ENCODE results near the gene FAM216B.

DNA sequence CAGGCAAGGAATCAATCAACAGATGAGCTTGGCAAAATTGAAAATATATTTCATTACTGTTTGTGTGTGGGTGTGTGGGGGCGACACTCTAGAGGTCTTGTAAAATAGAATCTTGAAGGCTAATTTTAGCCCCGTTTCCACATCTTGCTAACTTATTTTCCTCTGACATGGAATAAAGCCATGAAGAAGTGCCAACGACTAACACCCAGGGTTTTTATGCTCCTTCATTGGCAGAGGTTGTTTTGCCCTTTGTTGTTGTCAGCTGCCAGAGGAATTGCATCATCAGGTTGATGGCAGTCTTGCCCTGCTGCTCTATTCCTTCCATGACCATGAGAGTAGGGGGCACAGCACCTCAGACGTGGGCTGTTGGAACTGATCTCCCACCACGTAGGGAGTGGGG lies 30.6 kb upstream of the FAM216B start:
- TF ChIP-seq POLR2A (IDR thresholded peaks at IDR 0.05) = no peak
- TF ChIP-seq, protein P1, sequence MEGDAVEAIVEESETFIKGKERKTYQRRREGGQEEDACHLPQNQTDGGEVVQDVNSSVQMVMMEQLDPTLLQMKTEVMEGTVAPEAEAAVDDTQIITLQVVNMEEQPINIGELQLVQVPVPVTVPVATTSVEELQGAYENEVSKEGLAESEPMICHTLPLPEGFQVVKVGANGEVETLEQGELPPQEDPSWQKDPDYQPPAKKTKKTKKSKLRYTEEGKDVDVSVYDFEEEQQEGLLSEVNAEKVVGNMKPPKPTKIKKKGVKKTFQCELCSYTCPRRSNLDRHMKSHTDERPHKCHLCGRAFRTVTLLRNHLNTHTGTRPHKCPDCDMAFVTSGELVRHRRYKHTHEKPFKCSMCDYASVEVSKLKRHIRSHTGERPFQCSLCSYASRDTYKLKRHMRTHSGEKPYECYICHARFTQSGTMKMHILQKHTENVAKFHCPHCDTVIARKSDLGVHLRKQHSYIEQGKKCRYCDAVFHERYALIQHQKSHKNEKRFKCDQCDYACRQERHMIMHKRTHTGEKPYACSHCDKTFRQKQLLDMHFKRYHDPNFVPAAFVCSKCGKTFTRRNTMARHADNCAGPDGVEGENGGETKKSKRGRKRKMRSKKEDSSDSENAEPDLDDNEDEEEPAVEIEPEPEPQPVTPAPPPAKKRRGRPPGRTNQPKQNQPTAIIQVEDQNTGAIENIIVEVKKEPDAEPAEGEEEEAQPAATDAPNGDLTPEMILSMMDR (IDR thresholded peaks at IDR 0.05) = no peak

Data from Peyer's patch (tissue), 4 donors.